Neural cell (in vitro differentiated cells): ENCODE results near the gene MAP4K3. TPM values are rescaled to one million over a fixed set of nuclear protein-coding genes. Genes with fewer than 3 reads are reported as not detected.

Source experiments
- H2AFZ ChIP-seq: fragments of 200-600, 300-800 bp; sonication (generic), shearing (Covaris generic); 2 replicates; pipeline ENCODE4 v1.6.0; 2014; ENCODE audit warnings: low read depth, mild to moderate bottlenecking, antibody characterized with exemption, low read length, moderate library complexity
- H3F3A ChIP-seq: fragments of 200-600 bp; shearing (Covaris generic); 2 replicates; pipeline ENCODE4 v1.6.1; 2016; ENCODE audit warnings: mild to moderate bottlenecking, moderate library complexity, mixed read lengths, antibody characterized with exemption, low read length; ENCODE audit not compliant: insufficient read depth, poor library complexity, severe bottlenecking
- H3K27ac ChIP-seq: fragments of 200-600, 300-800 bp; sonication (generic), shearing (Covaris generic); 2 replicates; pipeline ENCODE4 v1.5.1; 2014; ENCODE audit warnings: mild to moderate bottlenecking, low read length, moderate library complexity
- H3K27me3 ChIP-seq: fragments of 300-800, 200-600 bp; sonication (generic), shearing (Covaris generic); 2 replicates; pipeline ENCODE4 v1.6.0; 2014; ENCODE audit warnings: mild to moderate bottlenecking, low read depth, low read length, moderate library complexity; ENCODE audit not compliant: insufficient read depth
- H3K36me3 ChIP-seq: fragments of 300-800, 200-600 bp; sonication (generic), shearing (Covaris generic); 2 replicates; pipeline ENCODE4 v1.5.1; 2014; ENCODE audit warnings: mild to moderate bottlenecking, antibody characterized with exemption, low read length, moderate library complexity; ENCODE audit not compliant: insufficient read depth
- H3K4me2 ChIP-seq: fragments of 300-800, 200-600 bp; sonication (generic), shearing (Covaris generic); 2 replicates; pipeline ENCODE4 v1.6.0; 2014; ENCODE audit warnings: mild to moderate bottlenecking, low read length
- H3K4me3 ChIP-seq: fragments of 300-800, 200-600 bp; sonication (generic), shearing (Covaris generic); 2 replicates; pipeline ENCODE4 v1.5.1; 2014; ENCODE audit warnings: mild to moderate bottlenecking, low read length, moderate library complexity
- H3K79me2 ChIP-seq: fragments of 200-600 bp; shearing (Covaris generic); replicated peaks from 2 replicates; pipeline ENCODE4 v1.6.0; 2014; ENCODE audit warnings: mild to moderate bottlenecking, low read length, moderate library complexity; ENCODE audit not compliant: insufficient read depth
- H3K9ac ChIP-seq: fragments of 300-800, 200-600 bp; sonication (generic), shearing (Covaris generic); 2 replicates; pipeline ENCODE4 v1.6.1; 2016; ENCODE audit warnings: mild to moderate bottlenecking, low read length, mixed read lengths
- H3K9me2 ChIP-seq: fragments of 200-600 bp; shearing (Covaris generic); 2 replicates; pipeline ENCODE4 v1.6.1; 2016; ENCODE audit warnings: mild to moderate bottlenecking, low read length, mixed read lengths; ENCODE audit not compliant: insufficient read depth
- H3K9me3 ChIP-seq: fragments of 200-600, 300-800 bp; sonication (generic), shearing (Covaris generic); 2 replicates; pipeline ENCODE4 v1.6.1; 2016; ENCODE audit warnings: mild to moderate bottlenecking, mixed run types, low read length, moderate library complexity, mixed read lengths
- H4K20me1 ChIP-seq: fragments of 200-600 bp; shearing (Covaris generic); 2 replicates; pipeline ENCODE4 v1.6.1; 2016; ENCODE audit warnings: mild to moderate bottlenecking, mixed run types; ENCODE audit not compliant: insufficient read depth
- CTCF ChIP-seq: fragments of 450-650 bp; IDR thresholded peaks from 2 replicates; pipeline ENCODE4 v1.5.1; 2014; ENCODE audit warnings: antibody characterized with exemption, mild to moderate bottlenecking, moderate library complexity; ENCODE audit not compliant: poor library complexity, severe bottlenecking
- EP300 ChIP-seq: fragments of 450-650 bp; conservative IDR thresholded peaks from 2 replicates; pipeline ENCODE4 v1.6.1; 2014; ENCODE audit warnings: antibody characterized with exemption, mild to moderate bottlenecking, moderate library complexity; ENCODE audit not compliant: poor library complexity, severe bottlenecking
- EZH2 ChIP-seq: fragments of 200-600, 300-800 bp; shearing (Covaris generic), sonication (generic); IDR thresholded peaks from 2 replicates; pipeline ENCODE4 v1.6.1; 2014; ENCODE audit warnings: antibody characterized with exemption, low read length, borderline replicate concordance, mild to moderate bottlenecking; ENCODE audit not compliant: insufficient read depth, poor library complexity, severe bottlenecking
- MXI1 ChIP-seq: fragments of 450-650 bp; conservative IDR thresholded peaks from 2 replicates; pipeline ENCODE4 v1.6.1; 2014; ENCODE audit warnings: antibody characterized with exemption, mild to moderate bottlenecking; ENCODE audit not compliant: poor library complexity, severe bottlenecking
- POLR2AphosphoS5 ChIP-seq: IDR thresholded peaks from 2 replicates; pipeline ENCODE4 v1.6.1; 2012
- RAD21 ChIP-seq: fragments of 450-650 bp; conservative IDR thresholded peaks from 2 replicates; pipeline ENCODE4 v1.6.1; 2014; ENCODE audit warnings: antibody characterized with exemption, mild to moderate bottlenecking, moderate library complexity
- REST ChIP-seq: IDR thresholded peaks from 2 replicates; pipeline ENCODE4 v1.6.1; 2012; ENCODE audit warnings: borderline replicate concordance
- SMC3 ChIP-seq: fragments of 450-650 bp; conservative IDR thresholded peaks from 2 replicates; pipeline ENCODE4 v1.6.1; 2014; ENCODE audit warnings: antibody characterized with exemption, mild to moderate bottlenecking, moderate library complexity; ENCODE audit not compliant: poor library complexity
- TAF1 ChIP-seq: IDR thresholded peaks from 2 replicates; pipeline ENCODE4 v1.6.1; 2012; ENCODE audit warnings: low read depth
- polyA plus RNA-seq: library from polyadenylated mRNA; depleted of rRNA; stranded (reverse); fragments of >200 nt; gene quantifications from 2 replicates; pipeline ENCODE4 v1.2.3, GENCODE V29; 2014

Gene MAP4K3
- polyA plus RNA-seq, 1 donor from 2014 or later, result 105 TPM

- Histone ChIP-seq H2AFZ (no peak overlapping the region), H3F3A (no peaks in the 10 kb centered on the region), H3K36me3 (no peaks in the 10 kb centered on the region), H3K4me2 (no peak overlapping the region), H3K9me2 (no peaks in the 10 kb centered on the region), H3K79me2 (peaks cover 82% of the 10 kb centered on the region), H4K20me1 (no peaks in the 10 kb centered on the region), H3K27me3 (no peaks in the 10 kb centered on the region), H3K9ac (no peak overlapping the region), H3K9me3 (no peaks in the 10 kb centered on the region), H3K27ac (no peak overlapping the region), H3K4me3 (no peak overlapping the region)
- TF ChIP-seq TAF1 (no peak), EZH2 (no peak), POLR2AphosphoS5 (no peak), MXI1 (no peak)
Observed at GRCh38 chr2:39418491-39418890, 18.6 kb downstream of the MAP4K3 start.

GRCh38 chr2:39416140-39416539, 20.9 kb downstream of the MAP4K3 start:
- H2AFZ ChIP-seq, result no peak overlapping the region
- H3K27ac ChIP-seq, result no peak overlapping the region
- no peak overlapping the region for H3K9ac ChIP-seq
- peaks cover 77% of the 10 kb centered on the region for H3K79me2 ChIP-seq
- no peaks in the 10 kb centered on the region for H3K27me3 ChIP-seq
- H4K20me1 ChIP-seq, result no peaks in the 10 kb centered on the region
- H3F3A ChIP-seq, result no peaks in the 10 kb centered on the region
- no peaks in the 10 kb centered on the region for H3K36me3 ChIP-seq
- no peak overlapping the region for H3K4me2 ChIP-seq
- no peaks in the 10 kb centered on the region for H3K9me3 ChIP-seq
- H3K9me2 ChIP-seq, result no peaks in the 10 kb centered on the region
- H3K4me3 ChIP-seq, result no peak overlapping the region
- TF ChIP-seq TAF1 (no peak), EP300 (no peak), CTCF (no peak), REST (no peak), SMC3 (no peak), POLR2AphosphoS5 (no peak), EZH2 (no peak), MXI1 (no peak), RAD21 (no peak)
